GM21786 (cell line): ENCODE results near the gene ZNF784.
"Not testable (repeated sequence)": the region's sequence is repeated elsewhere in the genome, so short reads cannot be mapped to it uniquely, and the experiment has no call there.

Experiments
- ATAC-seq: cut with Tn5 transposase; IDR thresholded peaks from one replicate; pipeline ENCODE4 v1.9.1; 2021; ENCODE audit not compliant: unreplicated experiment

ZNF784 gene

DNA sequence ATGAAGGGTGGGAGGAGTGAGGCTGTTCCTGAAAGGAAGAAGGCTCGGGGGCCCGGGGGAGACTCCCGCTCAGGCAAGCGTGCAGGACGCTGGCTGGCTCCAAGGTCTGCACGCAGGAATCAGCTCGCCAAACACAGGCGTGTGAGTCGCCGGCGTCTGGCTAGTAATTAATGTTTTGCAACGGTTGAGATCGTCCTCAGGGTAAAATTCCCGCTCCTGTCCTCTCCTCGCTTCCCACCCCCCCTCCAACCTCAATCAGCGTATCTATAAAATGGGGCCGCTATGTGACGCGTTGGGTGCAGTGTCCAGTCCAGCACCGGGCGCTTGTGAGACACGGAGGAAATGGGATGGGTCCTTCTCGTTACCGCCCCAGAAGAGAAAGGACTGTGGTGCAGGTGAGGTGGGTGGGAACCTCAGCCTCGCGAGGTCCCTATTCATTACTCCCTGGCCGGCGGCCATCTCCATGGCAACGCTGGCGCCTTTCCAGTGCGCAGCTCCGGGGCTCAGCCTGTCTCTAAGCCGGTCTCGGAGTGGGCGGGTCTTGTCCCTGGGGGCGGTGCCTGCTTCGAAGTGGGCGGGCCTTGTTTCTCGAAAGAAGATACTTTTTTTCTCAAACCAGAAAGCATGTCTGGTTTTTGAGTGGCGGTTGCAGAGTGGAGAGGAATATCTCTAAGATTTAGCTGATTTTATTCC, 37.2 kb downstream of the ZNF784 start:
- ATAC-seq = peak; percentile 80

DNA sequence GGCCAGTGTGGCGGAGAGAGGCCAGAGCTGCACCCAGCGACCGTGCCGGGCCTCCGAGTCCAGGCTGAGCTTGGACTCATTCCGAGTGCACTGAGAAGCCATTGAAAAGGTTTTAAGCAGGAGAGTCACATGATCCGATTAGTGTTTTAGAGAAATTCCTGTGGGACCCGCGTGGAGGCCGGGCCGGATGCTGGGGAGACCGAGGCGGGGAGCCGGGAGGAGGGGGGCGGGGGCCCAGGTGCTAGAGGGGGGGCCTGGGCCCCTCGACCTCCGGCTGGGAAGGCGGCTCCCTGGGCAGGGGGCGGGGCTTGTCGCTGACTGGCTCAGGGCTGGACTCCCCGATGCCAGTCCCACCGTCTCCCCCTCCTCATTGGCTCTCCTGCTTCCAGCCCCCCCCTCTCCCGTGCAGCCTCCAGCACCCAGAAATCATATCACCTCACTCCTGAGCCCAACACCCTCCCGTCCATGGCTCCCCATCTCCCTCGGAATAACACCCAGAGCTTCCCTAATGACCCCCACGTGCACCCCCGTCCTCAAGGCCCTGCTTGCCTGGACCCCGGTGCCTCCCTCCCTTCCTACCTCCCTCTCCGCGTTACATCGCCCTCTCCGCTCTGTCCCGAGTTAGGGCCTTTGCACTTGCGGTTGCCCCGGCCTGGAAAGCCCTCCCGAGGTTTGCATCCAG, 38.6 kb downstream of the ZNF784 start:
- ATAC-seq = no peak

GRCh38 chr19:55584871-55585270, 39.5 kb downstream of the ZNF784 start:
- ATAC-seq = no peak

GRCh38 chr19:55583897-55584296, 40.5 kb downstream of the ZNF784 start:
- ATAC-seq = not testable (repeated sequence)

DNA sequence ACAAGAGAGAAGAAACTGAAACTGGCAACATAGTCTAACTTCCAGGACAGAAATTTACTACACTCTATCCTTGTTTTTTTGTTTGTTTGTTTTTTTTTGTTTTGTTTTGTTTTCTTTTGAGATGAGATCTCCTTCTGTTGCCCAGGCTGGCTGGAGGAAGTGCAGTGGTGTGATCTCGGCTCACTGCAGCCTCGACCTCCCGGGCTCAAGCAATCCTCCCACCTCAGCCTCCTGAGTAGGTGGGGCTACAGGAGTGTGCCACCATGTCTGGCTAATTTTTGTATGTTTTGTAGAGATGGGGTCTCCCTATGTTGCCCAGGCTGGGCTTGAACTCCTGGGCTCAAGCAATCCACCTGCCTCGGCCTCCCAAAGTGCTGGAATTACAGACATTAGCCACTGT, 42.1 kb downstream of the ZNF784 start:
- not testable (repeated sequence) for ATAC-seq

- ATAC-seq = no peak
These were observed 42.5 kb downstream of the ZNF784 start for GRCh38 chr19:55581823-55582223.

GRCh38 chr19:55581145-55581822, 43.1 kb downstream of the ZNF784 start:
- ATAC-seq = no peak

DNA sequence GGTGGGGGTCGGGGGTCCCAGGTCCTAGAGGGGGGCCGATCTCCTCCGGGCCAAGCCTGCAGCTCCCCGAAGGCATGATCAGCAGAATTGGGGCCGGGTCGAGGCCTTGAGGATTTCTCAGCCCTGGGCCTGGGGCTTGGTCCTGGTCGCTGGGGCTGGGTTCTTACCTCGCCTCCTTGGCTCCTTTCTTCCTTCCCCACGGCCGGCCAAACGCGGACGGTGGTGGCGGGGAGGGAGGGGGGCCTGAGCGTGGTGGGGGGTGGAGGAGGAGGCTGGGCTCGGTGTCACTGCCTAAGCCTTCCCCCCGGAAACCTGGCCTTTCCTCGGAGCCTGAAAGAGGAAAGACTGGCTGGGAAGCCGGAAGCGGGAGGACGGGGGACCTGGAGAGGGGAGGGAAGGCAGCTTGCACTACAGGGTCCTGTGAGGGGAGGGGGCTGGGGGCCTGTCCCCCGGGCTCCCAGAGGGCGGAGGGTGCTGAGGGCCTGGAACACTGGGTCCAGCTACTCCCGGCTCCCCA, 43.7 kb downstream of the ZNF784 start, which contains the start of gene ZNF579:
Gene ZNF579 (minus strand): TSS at position 221 of the 517 bp plus-strand sequence. CDS start 1,209 bp downstream, outside the sequence.
- ATAC-seq = no peak

- ATAC-seq = no peak
These were observed 44.4 kb downstream of the ZNF784 start for GRCh38 chr19:55579766-55580621.

- ATAC-seq = no peak
These were observed 45.3 kb downstream of the ZNF784 start for GRCh38 chr19:55578761-55579747.

- no peak for ATAC-seq
These were observed 46.2 kb downstream of the ZNF784 start for GRCh38 chr19:55578031-55578760.

GRCh38 chr19:55576746-55577145, 47.6 kb downstream of the ZNF784 start:
- no peak for ATAC-seq

GRCh38 chr19:55573929-55574328, 50.4 kb downstream of the ZNF784 start:
- ATAC-seq = not testable (repeated sequence)
